ENCODE results near the gene PPHLN1.
"Not testable (repeated sequence)": the region's sequence is repeated elsewhere in the genome, so short reads cannot be mapped to it uniquely, and the experiment has no call there.

The PPHLN1 gene

DNA sequence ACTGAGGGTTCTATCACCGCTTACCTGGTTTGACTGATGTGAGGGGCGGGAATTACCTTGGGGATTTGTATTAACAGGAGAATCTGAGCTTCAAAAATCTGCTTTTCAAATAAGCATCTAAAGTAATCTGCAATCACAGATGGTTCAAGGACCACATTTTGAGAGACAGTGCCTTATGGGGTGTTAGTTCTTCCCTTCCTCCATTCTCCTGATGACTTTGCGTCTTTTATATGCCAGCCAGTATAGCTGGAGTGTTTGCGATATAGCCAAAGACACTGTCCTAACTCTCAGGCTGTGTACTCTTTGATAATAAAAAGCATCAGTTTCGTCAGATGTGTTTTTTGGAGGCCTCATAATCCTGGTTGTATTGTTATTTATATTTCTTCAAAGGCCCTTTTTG is 39.5 kb downstream of the PPHLN1 start:
- no peak for DNase-seq (ENCODE audit: low read depth in 2 of 3, low spot score in 2 of 3)

DNA sequence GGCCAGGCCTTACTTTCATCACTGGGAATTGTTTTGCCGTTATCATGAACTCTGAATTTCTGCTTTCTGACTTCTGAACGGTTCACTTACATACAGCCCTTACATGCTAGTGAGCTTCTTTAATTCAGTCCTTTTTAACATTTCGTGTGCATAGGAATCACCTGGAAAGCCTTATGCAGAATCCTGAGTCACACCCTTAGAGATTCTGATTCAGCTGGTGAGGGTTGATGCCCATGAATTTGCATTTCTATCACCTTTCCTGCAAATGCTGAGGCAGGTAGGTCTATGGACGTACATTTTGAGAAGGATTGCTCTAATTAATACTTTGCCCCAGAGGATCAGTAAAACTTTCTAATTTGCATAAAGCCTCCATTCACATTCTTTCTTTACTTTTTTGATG is 44.0 kb downstream of the PPHLN1 start:
- no peak for DNase-seq (ENCODE audit: low read depth in 2 of 3, low spot score in 2 of 3)

DNA sequence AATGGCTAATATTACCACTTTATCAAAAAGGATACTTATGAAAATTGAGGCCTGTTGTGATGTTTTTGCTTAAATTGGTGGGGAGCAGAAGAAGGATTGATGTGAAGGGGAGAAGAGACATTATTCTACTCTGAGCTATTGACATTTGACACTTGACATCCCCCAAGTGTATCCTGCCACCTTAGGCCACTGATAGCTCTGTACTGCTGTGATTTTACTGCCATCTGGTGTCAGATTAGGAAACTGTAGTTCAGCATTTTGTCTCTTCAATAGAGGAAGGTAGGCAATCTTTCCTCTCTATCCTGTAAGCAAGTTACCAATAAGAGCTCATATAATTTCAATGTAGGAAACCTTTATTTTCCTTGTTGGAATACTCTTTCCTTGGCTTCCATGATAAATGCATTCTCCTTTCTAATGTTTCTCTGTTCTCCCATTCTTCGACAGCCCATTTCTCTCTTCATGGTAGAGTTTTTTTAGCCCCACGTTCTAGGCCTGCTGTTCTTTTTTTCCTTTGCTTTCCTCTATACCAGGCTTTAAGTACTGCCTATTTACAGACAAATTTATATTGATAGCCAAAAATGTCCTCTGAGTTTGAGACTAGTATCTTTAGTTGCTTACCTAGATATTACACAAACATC is 46.3 kb downstream of the PPHLN1 start:
- no peak for DNase-seq (ENCODE audit: low read depth in 2 of 3, low spot score in 2 of 3)

DNA sequence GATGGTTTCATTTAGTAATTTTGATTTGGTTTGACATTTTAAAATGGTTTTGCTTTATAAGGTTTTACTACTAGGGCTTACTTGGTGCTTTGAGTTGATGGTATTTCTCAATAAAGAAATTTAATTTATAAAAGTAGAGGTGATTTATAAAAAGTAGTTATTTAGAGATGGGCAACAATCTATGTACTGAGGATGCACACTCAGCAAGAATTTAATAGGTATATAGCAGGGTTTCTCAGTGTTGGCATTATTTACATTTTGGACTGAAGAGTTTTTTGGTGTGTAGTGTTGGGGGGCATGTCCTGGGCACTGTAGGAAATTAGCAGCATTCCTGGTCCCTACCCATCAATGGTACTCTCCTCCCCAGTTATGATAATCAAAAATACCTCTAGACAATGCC is 47.7 kb downstream of the PPHLN1 start:
- no peak for DNase-seq (ENCODE audit: low read depth in 2 of 3, low spot score in 2 of 3)

DNA sequence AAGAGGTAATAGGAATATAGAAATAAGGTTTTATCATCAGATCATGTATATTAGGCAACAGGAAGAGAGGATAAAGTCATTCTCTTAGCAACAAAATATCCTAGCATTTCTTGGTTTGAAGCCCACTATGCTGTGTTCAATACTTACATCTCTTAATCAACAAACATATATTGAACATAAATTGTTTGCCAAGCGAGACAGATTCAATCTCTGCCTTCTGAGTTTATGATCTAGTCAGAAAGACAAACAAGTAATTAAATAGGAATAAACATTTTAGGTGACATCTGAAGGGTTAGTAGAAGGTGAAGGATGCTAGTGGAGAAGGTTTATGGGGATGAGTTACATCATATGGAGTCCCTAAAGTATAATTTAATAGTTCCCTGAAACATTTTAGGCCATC is 54.8 kb downstream of the PPHLN1 start:
- DNase-seq (ENCODE audit: low read depth in 2 of 3, low spot score in 2 of 3), result no peak

DNA sequence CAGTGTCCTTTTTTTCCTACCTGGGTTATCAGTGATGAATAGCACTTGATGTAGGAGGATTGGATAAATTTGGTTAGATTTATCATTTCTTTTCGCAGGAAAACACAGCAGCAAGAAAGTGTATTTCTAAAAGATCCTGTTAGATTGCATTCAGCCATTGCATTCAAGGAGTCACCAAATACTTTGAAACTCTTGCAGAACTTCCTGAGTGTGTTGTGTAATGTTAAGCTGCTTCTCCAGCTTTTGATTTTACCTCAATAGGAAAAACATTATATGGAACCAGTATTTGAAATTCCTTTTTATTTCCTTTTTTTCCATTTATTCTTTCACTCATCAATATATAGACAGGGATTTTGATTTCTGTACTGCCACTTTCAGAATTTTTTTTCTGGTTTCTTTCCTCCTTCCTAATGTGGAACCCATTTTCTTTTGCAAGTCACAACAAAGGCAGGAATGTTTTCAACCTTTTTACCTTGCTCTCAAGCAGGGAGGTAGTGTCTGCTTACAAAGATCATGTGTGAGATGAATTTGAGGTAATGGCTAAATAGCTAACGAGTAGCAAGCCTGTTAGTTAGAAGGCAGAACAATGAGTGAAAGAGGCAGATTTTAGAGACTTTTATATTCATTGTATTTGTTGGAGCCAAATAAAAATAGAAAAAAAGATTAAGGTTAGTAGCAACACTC is 56.2 kb downstream of the PPHLN1 start:
- no peak for DNase-seq (ENCODE audit: low read depth in 2 of 3, low spot score in 2 of 3)

DNA sequence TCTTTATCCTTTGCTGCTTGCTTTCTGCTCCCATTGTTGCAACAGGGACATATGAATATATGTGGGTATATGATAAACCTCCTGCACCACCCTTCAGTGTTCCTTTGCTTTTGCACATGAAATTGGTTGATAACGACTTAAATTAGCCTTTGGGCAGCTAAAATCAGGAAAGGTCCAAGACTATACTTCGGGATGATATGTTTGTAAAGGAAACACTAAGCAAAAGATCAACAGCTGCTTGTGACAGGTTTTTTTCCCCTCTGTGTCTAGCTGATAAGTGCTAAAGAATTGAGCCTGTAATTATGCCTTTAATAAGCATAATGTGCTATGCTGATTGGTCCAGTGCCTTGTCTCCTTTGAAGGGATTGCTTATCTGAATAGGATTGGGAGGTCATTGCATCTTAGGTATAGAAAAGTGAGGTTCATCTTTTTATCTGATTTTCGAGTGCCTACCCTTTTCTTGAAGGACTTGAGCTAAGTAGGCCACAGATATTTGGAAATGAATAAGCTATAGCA is 59.4 kb downstream of the PPHLN1 start:
- DNase-seq (ENCODE audit: low read depth in 2 of 3, low spot score in 2 of 3), result no peak

DNA sequence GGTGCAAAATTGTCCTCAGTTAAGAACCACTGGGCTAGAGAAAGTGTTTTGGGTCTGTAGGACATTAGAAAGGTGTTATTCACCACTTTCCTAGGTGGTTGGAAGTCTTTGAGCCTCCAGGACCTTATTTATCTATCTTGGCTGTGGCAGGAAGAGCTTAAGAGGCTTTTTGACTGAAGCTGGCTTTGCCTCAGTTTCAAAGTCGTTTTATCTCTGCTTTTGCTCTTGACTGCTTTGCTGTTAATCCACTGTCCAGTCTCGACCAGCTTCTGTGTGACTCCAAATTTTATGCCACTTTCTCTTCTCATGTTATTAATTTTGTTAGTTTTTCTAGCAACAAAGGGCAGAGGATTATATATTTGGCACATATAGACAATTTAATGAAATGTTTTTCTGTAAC is 60.3 kb downstream of the PPHLN1 start:
- DNase-seq (ENCODE audit: low read depth in 2 of 3, low spot score in 2 of 3), result no peak

DNA sequence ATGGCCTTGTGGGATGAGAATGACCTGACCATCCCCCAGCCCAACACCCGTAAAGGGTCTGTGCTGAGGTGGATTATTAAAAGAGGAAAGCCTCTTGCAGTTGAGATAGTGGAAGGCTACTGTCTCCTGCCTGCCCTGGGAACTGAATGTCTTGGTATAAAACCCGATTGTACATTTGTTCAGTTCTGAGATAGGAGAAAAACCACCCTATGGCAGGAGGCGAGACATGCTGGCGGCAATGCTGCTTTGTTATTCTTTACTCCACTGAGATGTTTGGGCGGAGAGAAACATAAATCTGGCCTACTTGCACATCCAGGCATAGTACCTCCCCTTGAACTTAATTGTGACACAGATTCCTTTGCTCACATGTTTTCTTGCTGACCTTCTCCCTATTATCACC is 62.1 kb downstream of the PPHLN1 start:
- DNase-seq (ENCODE audit: low read depth in 2 of 3, low spot score in 2 of 3), result not testable (repeated sequence)

DNA sequence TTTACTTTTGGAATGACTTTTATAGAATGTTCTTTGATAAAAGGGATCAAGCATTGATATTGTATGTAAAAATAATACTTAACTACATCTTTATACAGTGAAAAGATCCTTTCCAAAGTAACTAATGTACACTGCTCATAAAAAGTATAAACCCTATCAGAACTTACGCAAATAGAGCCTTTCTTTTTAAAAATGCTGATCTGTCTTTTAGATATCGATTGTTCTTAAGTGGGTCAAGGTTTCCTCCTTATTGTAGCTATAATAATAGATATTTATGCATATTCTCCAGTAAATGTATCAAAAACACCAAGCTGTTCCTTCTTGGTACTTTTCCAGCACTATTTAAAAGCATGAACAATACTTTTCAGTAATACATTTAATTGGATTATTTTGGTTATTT is 68.5 kb downstream of the PPHLN1 start:
- no peak for DNase-seq (ENCODE audit: low read depth in 2 of 3, low spot score in 2 of 3)

DNA sequence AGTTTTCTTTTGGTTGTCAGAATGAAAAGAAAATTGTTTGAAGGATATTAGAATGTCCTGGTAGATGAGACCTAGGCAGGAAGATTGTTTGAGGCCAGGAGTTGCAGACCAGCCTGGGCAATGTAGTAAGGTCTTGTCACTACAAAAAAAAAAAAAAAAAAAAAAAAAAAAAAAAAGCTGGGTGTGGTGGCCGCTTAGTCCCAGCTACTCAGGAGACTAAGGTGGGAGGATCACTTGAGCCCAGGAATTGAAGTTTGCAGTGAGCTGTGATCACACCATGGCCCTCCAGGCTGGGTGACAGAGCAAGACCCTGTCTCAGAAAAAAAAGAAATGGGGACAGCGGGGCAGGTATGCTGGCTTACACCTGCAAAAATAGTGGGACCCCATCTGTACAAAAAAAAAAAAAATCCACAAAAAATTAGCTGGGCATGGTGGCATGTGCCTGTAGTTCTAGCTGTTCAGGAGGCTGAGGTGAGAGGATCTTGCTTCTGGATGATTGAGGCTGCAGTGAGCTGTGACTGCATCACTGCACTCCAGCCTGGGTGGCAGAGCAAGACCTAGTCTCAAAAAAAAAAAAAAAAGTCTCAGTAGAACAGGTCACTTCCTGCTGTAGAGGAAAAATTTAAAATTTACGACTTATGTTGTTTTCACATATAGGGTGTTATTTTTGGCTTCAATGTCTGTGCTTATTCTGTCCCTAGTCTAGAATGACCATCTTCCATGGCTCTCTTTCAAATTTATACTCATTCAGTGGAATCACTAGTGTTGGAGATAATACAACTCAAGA is 70.7 kb downstream of the PPHLN1 start:
- DNase-seq (ENCODE audit: low read depth in 2 of 3, low spot score in 2 of 3), result no peak

DNA sequence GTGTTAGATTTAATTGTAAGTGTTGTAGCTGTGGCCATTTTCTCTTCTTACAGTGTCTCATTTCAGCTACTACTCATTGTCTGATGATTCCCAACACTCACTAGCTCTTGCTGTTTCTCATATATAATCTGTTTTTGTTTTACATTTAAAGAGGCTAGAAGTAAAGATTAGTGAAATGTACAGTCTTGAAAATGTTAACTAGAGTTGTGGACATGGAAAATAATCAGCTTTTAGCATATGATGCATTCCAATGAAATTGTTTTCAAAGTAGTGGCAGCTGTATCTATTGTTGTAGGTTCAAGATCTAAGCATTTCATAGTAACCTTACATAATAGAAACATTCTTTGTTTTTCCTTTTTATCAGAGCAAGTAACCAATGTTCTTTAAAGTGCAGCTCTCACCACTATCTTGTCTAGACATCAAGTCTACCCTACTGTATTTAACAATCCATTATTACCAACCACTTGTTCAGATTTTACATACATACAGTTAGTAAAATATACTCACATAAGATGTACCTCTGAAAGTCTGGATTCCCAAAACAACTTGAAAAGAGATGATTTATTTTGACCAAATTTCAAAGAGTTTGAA is 76.9 kb downstream of the PPHLN1 start:
- DNase-seq (ENCODE audit: low read depth in 2 of 3, low spot score in 2 of 3), result no peak

DNA sequence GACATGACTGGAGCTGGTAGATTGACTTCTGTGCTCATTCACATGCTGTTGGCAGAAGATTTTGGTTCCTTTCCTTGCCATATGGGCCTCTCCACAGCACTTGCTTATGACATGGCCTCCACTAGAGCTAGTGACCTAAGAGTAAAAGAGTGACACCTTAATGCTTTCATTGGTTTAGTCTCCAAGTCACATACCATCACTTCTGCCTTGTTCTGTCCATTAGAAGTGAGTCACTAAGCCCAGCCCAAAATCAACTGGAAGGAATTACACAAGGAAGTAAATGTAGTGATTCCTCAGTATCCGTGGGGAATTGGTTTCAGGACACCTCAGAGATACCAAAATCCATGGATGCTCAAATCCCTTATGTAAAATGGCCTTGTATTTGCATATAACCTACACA is 81.3 kb downstream of the PPHLN1 start:
- DNase-seq (ENCODE audit: low read depth in 2 of 3, low spot score in 2 of 3), result no peak

DNA sequence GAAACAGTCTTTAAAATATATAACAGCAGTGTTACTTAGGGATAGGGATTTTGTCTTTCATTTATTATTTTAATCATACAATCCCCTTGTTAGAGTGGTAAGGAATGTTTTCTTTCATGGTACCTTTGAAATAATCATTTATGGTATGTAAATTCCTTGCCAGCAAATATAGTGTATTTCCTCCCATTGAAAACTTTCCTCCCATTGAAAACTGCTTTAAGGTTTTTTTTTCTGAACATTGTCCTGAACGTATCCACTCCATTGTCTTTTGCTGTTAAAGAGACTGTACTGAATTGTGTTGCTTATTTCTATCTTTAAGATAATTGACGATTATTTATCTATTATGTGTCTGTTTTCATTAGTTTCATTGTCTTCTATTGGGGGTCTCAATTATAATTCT is 83.5 kb downstream of the PPHLN1 start:
- no peak for DNase-seq (ENCODE audit: low read depth in 2 of 3, low spot score in 2 of 3)

DNA sequence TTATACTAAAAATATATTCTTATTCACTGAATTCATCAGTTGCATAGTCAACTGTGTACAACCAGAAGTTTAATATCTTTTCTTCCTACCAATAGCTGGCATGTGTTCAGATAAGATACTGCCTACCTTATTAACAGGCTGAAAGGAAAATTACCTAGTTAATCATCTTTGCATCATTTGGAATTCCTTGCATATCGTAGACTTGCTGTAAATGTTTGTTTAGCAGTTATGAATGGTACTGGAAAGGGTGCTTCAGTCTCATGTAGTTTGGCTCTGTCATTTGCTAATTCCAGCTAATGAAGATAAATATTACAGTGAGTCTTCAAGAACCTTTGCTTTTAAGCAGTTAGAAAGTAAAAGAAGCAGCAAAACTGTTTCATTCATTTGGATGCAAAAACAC is 84.4 kb downstream of the PPHLN1 start:
- no peak for DNase-seq (ENCODE audit: low read depth in 2 of 3, low spot score in 2 of 3)

DNA sequence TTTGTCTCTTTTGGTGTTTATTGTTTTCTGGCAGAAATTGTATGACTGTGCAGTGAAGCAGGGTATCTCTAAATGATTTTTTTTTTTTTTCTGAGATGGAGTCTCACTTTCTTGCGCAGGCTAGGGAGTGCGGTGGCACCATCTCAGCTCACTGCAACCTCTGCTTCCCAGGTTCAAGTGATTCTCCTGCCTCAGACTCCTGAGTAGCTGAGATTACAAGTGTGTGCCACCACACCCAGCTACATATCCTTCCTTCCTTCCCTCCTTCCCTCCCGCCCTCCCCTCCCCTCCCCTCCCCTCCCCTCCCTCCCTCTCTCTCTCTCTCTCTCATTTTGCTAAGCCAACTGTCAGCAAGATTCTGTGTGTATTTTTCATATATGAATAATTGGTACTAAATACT is 94.4 kb downstream of the PPHLN1 start:
- no peak for DNase-seq (ENCODE audit: low read depth in 2 of 3, low spot score in 2 of 3)

DNA sequence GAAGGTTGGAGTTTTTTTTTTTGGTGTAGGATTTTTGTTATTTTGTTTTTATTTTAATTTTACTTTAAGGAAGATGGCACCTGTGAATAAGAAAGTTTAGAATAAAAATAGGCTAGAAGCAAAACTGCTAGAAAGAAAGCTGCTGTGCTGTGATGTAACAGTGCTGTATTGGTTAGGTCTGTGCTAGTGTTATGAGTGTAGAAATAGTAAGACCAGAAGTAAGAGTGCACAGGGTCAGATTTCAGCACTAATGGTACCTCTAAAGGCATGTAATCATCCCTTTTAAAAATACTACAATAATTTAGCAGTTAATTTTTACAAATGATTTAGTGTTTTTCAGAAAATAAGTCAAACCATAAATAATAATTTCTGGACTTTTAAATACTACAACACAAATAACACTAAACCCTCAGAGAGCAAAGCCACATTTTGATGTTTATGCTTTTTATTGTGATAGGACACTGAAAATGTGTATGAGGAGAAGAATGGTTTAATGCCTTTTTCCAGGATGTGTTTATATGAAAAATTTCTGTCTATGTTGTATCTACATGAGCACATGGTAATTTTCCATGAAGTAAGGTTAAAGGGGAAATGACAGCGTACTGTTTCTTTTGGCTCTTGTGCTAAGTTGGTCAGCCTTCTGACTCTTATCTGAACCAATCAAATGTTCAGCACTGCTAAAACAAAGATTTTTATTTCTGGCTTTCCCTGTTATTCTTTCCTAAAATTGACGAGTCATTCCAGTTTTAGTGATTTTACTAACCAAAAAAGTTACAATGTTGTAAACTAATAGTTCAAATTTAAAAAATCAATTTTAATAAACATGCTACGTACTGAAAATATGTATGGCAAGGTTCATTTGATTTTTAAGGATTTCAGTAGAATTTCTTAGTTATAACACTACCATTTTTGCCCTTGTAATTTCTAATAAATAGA is 96.1 kb downstream of the PPHLN1 start:
- DNase-seq (ENCODE audit: low read depth in 2 of 3, low spot score in 2 of 3), result no peak

DNA sequence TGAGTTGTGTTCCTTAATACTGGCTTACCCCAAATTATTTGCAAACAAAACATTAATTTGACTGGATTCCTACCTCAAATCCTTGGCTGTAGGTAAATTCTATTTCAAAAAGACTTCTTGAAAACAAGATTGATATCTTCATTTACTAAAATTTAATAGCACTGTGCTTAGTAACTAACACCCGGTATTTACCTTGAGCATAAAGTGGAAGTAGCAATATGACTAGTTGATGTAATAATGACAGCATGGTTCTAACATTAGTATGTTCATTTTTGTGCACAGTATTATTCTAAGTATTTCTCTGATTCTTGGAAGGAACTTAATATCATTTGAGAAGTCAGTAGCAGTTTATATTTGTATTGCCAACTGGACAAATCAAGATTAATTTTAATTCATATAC is 96.8 kb downstream of the PPHLN1 start:
- DNase-seq (ENCODE audit: low read depth in 2 of 3, low spot score in 2 of 3), result no peak

DNA sequence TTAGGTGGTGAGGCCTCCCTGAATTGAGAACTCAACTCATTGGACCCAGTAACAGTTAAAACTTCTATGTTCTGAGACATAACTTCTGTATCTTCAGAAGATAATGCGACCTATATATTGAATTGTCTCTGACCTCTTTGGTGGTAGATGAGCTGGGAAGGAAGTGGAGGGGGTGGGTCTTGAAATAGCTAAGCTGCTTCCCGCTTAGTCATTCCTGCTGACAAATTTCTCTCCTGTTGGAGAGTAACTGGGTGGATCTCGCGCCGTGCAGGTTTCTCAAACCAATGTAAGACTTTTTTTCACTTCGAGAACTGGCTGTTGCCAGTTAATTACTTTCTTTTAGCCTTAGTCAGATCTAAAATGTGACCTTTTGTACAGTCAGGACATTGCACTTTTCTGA is 100.8 kb downstream of the PPHLN1 start:
- DNase-seq (ENCODE audit: low read depth in 2 of 3, low spot score in 2 of 3), result no peak

DNA sequence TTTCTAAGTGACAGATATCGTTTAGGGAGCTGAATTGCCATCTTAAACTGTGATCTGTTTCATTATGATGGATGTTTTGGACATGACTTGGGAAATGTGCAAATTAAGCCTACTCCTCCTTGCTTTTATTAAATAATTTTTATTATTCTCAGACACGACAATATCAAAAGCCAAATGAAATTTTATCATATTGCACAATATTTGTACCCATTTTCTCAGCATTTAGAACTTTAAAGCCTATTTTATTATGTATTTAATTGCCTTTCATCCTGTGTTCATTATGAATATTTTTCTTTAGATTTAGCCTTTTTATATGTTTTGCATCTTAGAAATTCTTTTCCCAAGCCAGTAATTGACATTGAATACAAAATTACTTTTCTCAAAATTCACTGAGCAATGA is 102.9 kb downstream of the PPHLN1 start:
- DNase-seq (ENCODE audit: low read depth in 2 of 3, low spot score in 2 of 3), result no peak
